ENCODE data around the gene KIAA0408. TPM values are rescaled to one million over a fixed set of nuclear protein-coding genes. Genes with fewer than 3 reads are reported as not detected.

Gene KIAA0408
- total and polyA plus RNA-seq, 2 of the 8 experiments (the other 6 are each of a cell fraction or from before 2014, with no cell fraction given) = 3.3 to 10.8 TPM

DNA sequence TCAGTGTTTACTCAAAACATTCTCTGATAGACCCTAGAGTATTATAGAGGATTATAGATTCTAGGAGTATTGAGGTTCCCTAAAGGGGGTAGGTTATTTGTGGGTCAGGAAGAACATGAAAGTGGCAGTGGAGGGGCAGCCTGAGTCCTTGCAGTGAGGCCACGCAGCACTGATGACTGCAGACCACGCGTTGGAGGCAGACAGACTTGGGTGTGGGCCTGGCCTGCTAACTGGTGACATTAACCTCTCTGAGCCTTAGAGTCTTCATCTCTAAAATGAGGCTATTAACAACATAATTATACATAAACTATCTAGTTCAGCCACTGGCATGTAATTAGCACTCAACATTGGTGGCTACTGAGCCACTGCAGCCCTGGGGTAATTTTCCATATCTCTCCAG, 43.8 kb upstream of the KIAA0408 start:
- no peak overlapping the region for H3K56ac ChIP-seq (replicated peaks; ENCODE audit: insufficient read length, low read depth, low read length)
- peaks cover 0 to 6% (median 0%) of the 10 kb centered on the region in 4 experiments; a peak in 2 of 8 replicates for H3K36me3 ChIP-seq (ENCODE audit: control insufficient read depth in 2 of 4, insufficient read depth in 4 of 4, low read length in 3 of 4)
- no peaks in the 10 kb centered on the region for H3K4me1 ChIP-seq (replicated peaks in 1 of 4; ENCODE audit: control insufficient read depth in 3 of 4, insufficient read depth in 4 of 4, low read length in 3 of 4)
- ChIA-PET POLR2A (ENCODE audit: partially characterized antibody) (interaction anchor here (1.1 kb wide), 1 partner anchor 12 kb away, joined by 3 read pairs; no protein-coding TSS in a partner anchor), CTCF (ENCODE audit: partially characterized antibody) (interaction anchor here (0.7 to 2.2 kb wide), 4 partner anchors 10 to 13 kb away, joined by 3 to 14 read pairs (median 4); no protein-coding TSS in a partner anchor)
- H3K14ac ChIP-seq (ENCODE audit: insufficient read length) = no peak overlapping the region
- no peaks in the 10 kb centered on the region for H3K27me3 ChIP-seq (replicated peaks in 1 of 4; ENCODE audit: control insufficient read depth in 3 of 4, extremely low read depth in 1 of 4, insufficient read depth in 3 of 4, low read length in 3 of 4)
- no peak overlapping the region for H2BK12ac ChIP-seq (ENCODE audit: low read depth, low read length)
- no peak overlapping the region for H3K23ac ChIP-seq (ENCODE audit: insufficient read length)
- TF ChIP-seq YY1 (IDR thresholded peaks at IDR 0.05; ENCODE audit: low read depth, low read length) (no peak), SP2 (IDR thresholded peaks at IDR 0.05; ENCODE audit: low read length) (no peak), POLR2AphosphoS5 (IDR thresholded peaks at IDR 0.05; ENCODE audit: low read depth, low read length) (no peak), RNF2 (IDR thresholded peaks at IDR 0.05; ENCODE audit: borderline replicate concordance, low read depth, low read length, missing control alignments, poor library complexity, severe bottlenecking) (no peak), CHD2 (IDR thresholded peaks at IDR 0.05; ENCODE audit: low read length) (no peak), SP4 (IDR thresholded peaks at IDR 0.05; ENCODE audit: low read length) (no peak), ASH2L (IDR thresholded peaks at IDR 0.05; ENCODE audit: low read length) (no peak), TBP (IDR thresholded peaks at IDR 0.05; ENCODE audit: low read depth, low read length) (no peak), MAFK (IDR thresholded peaks at IDR 0.05; ENCODE audit: low read depth, low read length) (no peak), GTF2F1 (IDR thresholded peaks at IDR 0.05; ENCODE audit: borderline replicate concordance, low read depth, low read length) (no peak), BACH1 (IDR thresholded peaks at IDR 0.05; ENCODE audit: low read length) (no peak), SAP30 (IDR thresholded peaks at IDR 0.05; ENCODE audit: insufficient read depth, insufficient replicate concordance, low read length) (no peak)
- H4K20me1 ChIP-seq (replicated peaks in 1 of 2; ENCODE audit: control insufficient read depth in 1 of 2, insufficient read depth in 2 of 2, low read length in 2 of 2) = no peaks in the 10 kb centered on the region
- no peak overlapping the region for H3K4me3 ChIP-seq (ENCODE audit: extremely low read depth in 1 of 4, insufficient read depth in 2 of 4, low read depth in 3 of 4, low read length in 4 of 4)
- H3K18ac ChIP-seq (ENCODE audit: extremely low read depth, low read length) = no peak overlapping the region
- no peak overlapping the region for H2AK5ac ChIP-seq (ENCODE audit: low read depth, low read length)
- no peak overlapping the region for H3K4ac ChIP-seq (replicated peaks; ENCODE audit: insufficient read length, low read depth, low read length)
- no peak overlapping the region for H2BK5ac ChIP-seq (ENCODE audit: low read depth, low read length)
- no peak overlapping the region for H3K4me2 ChIP-seq (ENCODE audit: insufficient read depth in 1 of 2, low read depth in 2 of 2, low read length in 2 of 2)
- no peak overlapping the region for H4K5ac ChIP-seq (ENCODE audit: insufficient read length, low read depth, low read length)
- H4K8ac ChIP-seq (ENCODE audit: extremely low read depth, insufficient read depth, low read length) = no peak overlapping the region
- no peaks in the 10 kb centered on the region for H3K79me1 ChIP-seq (ENCODE audit: low read depth, low read length)
- no peak overlapping the region for H2BK15ac ChIP-seq (ENCODE audit: low read length)
- H3K9me3 ChIP-seq (ENCODE audit: insufficient read depth in 2 of 2, low read depth in 1 of 2, low read length in 1 of 2) = no peaks in the 10 kb centered on the region
- H3K23me2 ChIP-seq (ENCODE audit: low read depth, low read length) = no peaks in the 10 kb centered on the region
- H2BK120ac ChIP-seq (replicated peaks; ENCODE audit: low read depth, low read length) = no peak overlapping the region
- no peak overlapping the region for H4K91ac ChIP-seq (replicated peaks; ENCODE audit: insufficient read length, low read length)
- DNase-seq (ENCODE audit: low read depth in 1 of 2, low spot score in 2 of 2) = no peak
- H2AFZ ChIP-seq (ENCODE audit: low read length) = no peak overlapping the region
- H3K9ac ChIP-seq (replicated peaks in 1 of 4; ENCODE audit: extremely low read depth in 1 of 4, low read depth in 3 of 4, low read length in 3 of 4) = no peak overlapping the region
- H3K79me2 ChIP-seq (ENCODE audit: control insufficient read depth in 1 of 2, insufficient read depth in 2 of 2, low read length in 2 of 2) = no peaks in the 10 kb centered on the region
- FAIRE-seq = no peak
- no peak overlapping the region for H3K27ac ChIP-seq (ENCODE audit: low read depth, low read length)
- WGBS, 2 experiments (ENCODE audit: extremely low coverage in 1 of 2, insufficient coverage in 1 of 2, insufficient read length in 1 of 2, insufficient replicate concordance in 2 of 2, low coverage in 1 of 2, low lambda C conversion rate in 2 of 2, missing lambda C conversion rate in 1 of 2) = 92% methylated on average over 3 of the region's 3 CpGs; no CpG with 5 or more reads in 1 of the 2 experiments
- no peak overlapping the region for H2BK20ac ChIP-seq (ENCODE audit: low read length)

All from H1 (cell line).